ENCODE results near the gene ICOS. TPM values are rescaled to one million over a fixed set of nuclear protein-coding genes. Genes with fewer than 3 reads are reported as not detected.

Gene ICOS, protein sequence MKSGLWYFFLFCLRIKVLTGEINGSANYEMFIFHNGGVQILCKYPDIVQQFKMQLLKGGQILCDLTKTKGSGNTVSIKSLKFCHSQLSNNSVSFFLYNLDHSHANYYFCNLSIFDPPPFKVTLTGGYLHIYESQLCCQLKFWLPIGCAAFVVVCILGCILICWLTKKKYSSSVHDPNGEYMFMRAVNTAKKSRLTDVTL
- 2.1 TPM for total RNA-seq
- long read RNA-seq, partial matches to known transcripts: 0 of 3 reads
- long read RNA-seq, other reads (novel, unspliced or antisense): 2 of 3 reads

GRCh38 chr2:203936535-203936934, at the start of gene ICOS:
Gene ICOS (plus strand): TSS chr2:203936763. CDS start chr2:203936815, 52 bp downstream.
- no peaks in the 10 kb centered on the region for H3K9me3 ChIP-seq
- ATAC-seq: no peak
- intact Hi-C loops (cut with DNase I): no loop called here
- H3K27me3 ChIP-seq: no peaks in the 10 kb centered on the region
- H3K4me3 ChIP-seq: peak within 1 kb of the TSS; percentile 29
- TF ChIP-seq CTCF (IDR thresholded peaks at IDR 0.05): no peak
- H3K4me1 ChIP-seq: no peaks in the 10 kb centered on the region
- DNase-seq: no peak
- no peaks in the 10 kb centered on the region for H3K36me3 ChIP-seq
- H3K27ac ChIP-seq: no peak within 1 kb of the TSS

- no peak for DNase-seq
- H3K4me3 ChIP-seq: no peak overlapping the region
- no peak overlapping the region for H3K27ac ChIP-seq
- no peak for ATAC-seq
- intact Hi-C loops (cut with DNase I): no loop called here
- H3K4me1 ChIP-seq: no peaks in the 10 kb centered on the region
- no peaks in the 10 kb centered on the region for H3K36me3 ChIP-seq
- no peaks in the 10 kb centered on the region for H3K27me3 ChIP-seq
- H3K9me3 ChIP-seq: no peaks in the 10 kb centered on the region
- no peak for TF ChIP-seq CTCF (IDR thresholded peaks at IDR 0.05)
Observed at GRCh38 chr2:203887677-203888076, 48.9 kb upstream of the ICOS start.

- no peak overlapping the region for H3K4me3 ChIP-seq
- DNase-seq (no peak), ATAC-seq (no peak)
- H3K9me3 ChIP-seq: no peaks in the 10 kb centered on the region
- intact Hi-C loops (cut with DNase I): no loop called here
- no peak overlapping the region for H3K27ac ChIP-seq
- no peak for TF ChIP-seq CTCF (IDR thresholded peaks at IDR 0.05)
- H3K27me3 ChIP-seq: no peaks in the 10 kb centered on the region
- no peaks in the 10 kb centered on the region for H3K4me1 ChIP-seq
- no peaks in the 10 kb centered on the region for H3K36me3 ChIP-seq
Observed at GRCh38 chr2:203889542-203889941, 47.0 kb upstream of the ICOS start.

DNA sequence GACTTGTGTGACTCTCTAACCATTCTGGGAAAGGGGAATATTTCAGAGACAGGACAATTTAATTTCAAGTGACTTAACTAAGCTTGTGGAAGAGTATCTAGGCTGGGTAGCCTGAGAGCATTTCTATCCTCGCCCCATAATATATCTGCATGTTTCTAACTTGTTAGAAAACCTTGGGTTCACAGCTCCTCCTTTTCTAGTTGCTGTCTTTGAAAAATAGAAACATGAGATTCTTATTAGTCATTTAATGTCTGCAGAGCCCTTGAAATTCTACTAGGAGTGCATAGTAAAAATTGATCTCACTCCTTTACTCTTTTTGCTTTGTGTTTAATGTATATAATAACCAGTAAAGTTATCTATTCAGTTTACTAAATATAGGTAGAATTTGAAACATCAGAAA, 46.6 kb upstream of the ICOS start:
- no peak for TF ChIP-seq CTCF (IDR thresholded peaks at IDR 0.05)
- intact Hi-C loops (cut with DNase I): no loop called here
- Histone ChIP-seq H3K9me3 (no peaks in the 10 kb centered on the region), H3K27ac (no peak overlapping the region), H3K4me3 (no peak overlapping the region), H3K4me1 (no peaks in the 10 kb centered on the region), H3K27me3 (no peaks in the 10 kb centered on the region), H3K36me3 (no peaks in the 10 kb centered on the region)
- DNase-seq (no peak), ATAC-seq (no peak)

GRCh38 chr2:203890733-203891132, 45.8 kb upstream of the ICOS start:
- H3K27me3 ChIP-seq: no peaks in the 10 kb centered on the region
- H3K27ac ChIP-seq: no peak overlapping the region
- intact Hi-C loops (cut with DNase I): no loop called here
- no peak overlapping the region for H3K4me3 ChIP-seq
- no peaks in the 10 kb centered on the region for H3K4me1 ChIP-seq
- H3K9me3 ChIP-seq: no peaks in the 10 kb centered on the region
- H3K36me3 ChIP-seq: no peaks in the 10 kb centered on the region
- no peak for TF ChIP-seq CTCF (IDR thresholded peaks at IDR 0.05)
- DNase-seq (no peak), ATAC-seq (no peak)

- no peak overlapping the region for H3K27ac ChIP-seq
- intact Hi-C loops (cut with DNase I): no loop called here
- H3K27me3 ChIP-seq: no peaks in the 10 kb centered on the region
- ATAC-seq (peak; percentile 82), DNase-seq (no peak)
- no peak overlapping the region for H3K4me3 ChIP-seq
- no peak for TF ChIP-seq CTCF (IDR thresholded peaks at IDR 0.05)
- H3K4me1 ChIP-seq: no peaks in the 10 kb centered on the region
- H3K36me3 ChIP-seq: no peaks in the 10 kb centered on the region
- H3K9me3 ChIP-seq: no peaks in the 10 kb centered on the region
Observed at GRCh38 chr2:203891474-203891873, 45.1 kb upstream of the ICOS start.

Measured in upper lobe of right lung (tissue), 1 donor.